ENCODE measurements around the gene PRKRIP1.
"Not testable (repeated sequence)": the region's sequence is repeated elsewhere in the genome, so short reads cannot be mapped to it uniquely, and the experiment has no call there.

The PRKRIP1 gene

GRCh38 chr7:102429141-102429899 is 33.2 kb downstream of the PRKRIP1 start:
- no peak for DNase-seq

- peak; percentile 49 for DNase-seq
Observed at GRCh38 chr7:102431617-102432298, 35.6 kb downstream of the PRKRIP1 start.

GRCh38 chr7:102432442-102433218 is 36.5 kb downstream of the PRKRIP1 start:
- DNase-seq = peak; percentile 59

- DNase-seq = peak; percentile 72
Observed at GRCh38 chr7:102433219-102434038, 37.3 kb downstream of the PRKRIP1 start, which contains the start of gene ORAI2. Gene ORAI2, plus strand, starts transcription at chr7:102433575. Its CDS starts 5,382 bp downstream, at chr7:102438957.

GRCh38 chr7:102434039-102434486 is 37.9 kb downstream of the PRKRIP1 start:
- no peak for DNase-seq

- no peak for DNase-seq
Observed at GRCh38 chr7:102436118-102436517, 40.0 kb downstream of the PRKRIP1 start.

- DNase-seq = no peak
Observed at GRCh38 chr7:102439963-102440795, 44.0 kb downstream of the PRKRIP1 start.

GRCh38 chr7:102444961-102445673 is 49.0 kb downstream of the PRKRIP1 start:
- DNase-seq = no peak

GRCh38 chr7:102445674-102446071 is 49.5 kb downstream of the PRKRIP1 start:
- no peak for DNase-seq

GRCh38 chr7:102446387-102447156 is 50.4 kb downstream of the PRKRIP1 start:
- no peak for DNase-seq

GRCh38 chr7:102447311-102447710 is 51.1 kb downstream of the PRKRIP1 start:
- DNase-seq = no peak

- no peak for DNase-seq
Observed at GRCh38 chr7:102449136-102449535, 53.0 kb downstream of the PRKRIP1 start.

- DNase-seq = no peak
Observed at GRCh38 chr7:102450242-102450641, 54.1 kb downstream of the PRKRIP1 start.

- DNase-seq = peak; percentile 47
Observed at GRCh38 chr7:102451371-102452054, 55.4 kb downstream of the PRKRIP1 start.

- no peak for DNase-seq
Observed at GRCh38 chr7:102452451-102452850, 56.3 kb downstream of the PRKRIP1 start.

- no peak for DNase-seq
Observed at GRCh38 chr7:102453319-102453718, 57.2 kb downstream of the PRKRIP1 start.

GRCh38 chr7:102454468-102454867 is 58.3 kb downstream of the PRKRIP1 start:
- no peak for DNase-seq

- DNase-seq = not testable (repeated sequence)
Observed at GRCh38 chr7:102454932-102455331, 58.8 kb downstream of the PRKRIP1 start.

- DNase-seq = no peak
Observed at GRCh38 chr7:102455596-102455995, 59.4 kb downstream of the PRKRIP1 start.
